Stomach (tissue), 4 donors: Measurements from ENCODE around the gene PRKCZ.

ENCODE experiments used
- CTCF ChIP-seq, 7 experiments: fragments of 450-650 bp in 4 of 7; fragments of 200-600 bp in 3 of 7; sonication (generic) in 3 of 7; IDR thresholded peaks; one replicate each; pipeline ENCODE4 v1.5.1; 2016 to 2019; ENCODE audit warnings: antibody characterized with exemption in 7 of 7, control low read depth in 2 of 7, mild to moderate bottlenecking in 1 of 7
- POLR2A ChIP-seq, 4 donors: fragments of 450-650 bp; IDR thresholded peaks; one replicate each; pipeline ENCODE4 v1.6.1; 2016; ENCODE audit warnings: antibody characterized with exemption in 4 of 4, control low read depth in 2 of 4, mild to moderate bottlenecking in 1 of 4, moderate library complexity in 1 of 4

GRCh38 chr1:2089051-2089450 is 38.8 kb downstream of the PRKCZ start:
- no peak for TF ChIP-seq CTCF (IDR thresholded peaks at IDR 0.05)
- no peak for TF ChIP-seq POLR2A (IDR thresholded peaks at IDR 0.05)
